KBM-7 (cell line): Measurements from ENCODE around the gene KCNT1.

Experiments used
- DNase-seq: peaks from one replicate; pipeline ENCODE4 v3.0.0-alpha.2; 2015
- in situ Hi-C: fragments of 300-500 bp; cut with MboI; formaldehyde crosslinking; loops from 2 replicates; pipeline ENCODE4 v1.14.3; 2020; ENCODE audit warnings: low sequenced_read_pairs, low pct_unique_long_range_greater_than_20kb, mixed read lengths

Gene KCNT1

GRCh38 chr9:135804581-135805421 lies 102.8 kb downstream of the KCNT1 start:
- no peak for DNase-seq
- in situ Hi-C loops: no loop called here

DNA sequence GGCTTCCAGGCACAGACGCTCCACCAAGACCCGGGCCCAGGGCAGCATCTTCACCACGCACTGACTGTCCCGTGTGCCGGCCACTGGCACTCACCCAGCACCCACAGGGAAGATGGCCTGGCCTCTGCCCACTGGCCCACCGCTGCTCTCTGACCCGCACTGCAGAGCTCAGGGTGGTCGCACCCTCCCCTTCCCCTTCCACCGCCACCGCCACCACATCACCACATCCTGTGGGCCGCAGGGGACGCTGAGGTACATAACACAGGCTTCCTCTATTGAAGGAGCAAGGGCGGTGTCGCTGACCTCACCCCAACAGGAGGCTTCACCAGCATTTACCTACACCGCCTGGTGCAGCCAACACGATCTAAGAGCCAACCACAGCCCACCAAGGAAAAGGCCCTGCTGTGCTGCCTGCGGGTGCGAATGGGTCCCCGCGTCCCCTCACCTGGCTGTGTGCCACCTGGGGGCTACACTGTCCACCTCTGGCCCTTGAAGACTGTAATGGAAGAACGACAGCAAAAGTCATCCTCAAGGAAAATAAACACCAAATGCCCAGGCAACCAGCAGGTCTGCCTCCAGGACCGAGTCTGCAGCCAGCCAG lies 103.5 kb downstream of the KCNT1 start:
- DNase-seq: no peak
- in situ Hi-C loops: no loop called here

GRCh38 chr9:135809166-135809565 lies 107.2 kb downstream of the KCNT1 start:
- in situ Hi-C loops: no loop called here
- no peak for DNase-seq

DNA sequence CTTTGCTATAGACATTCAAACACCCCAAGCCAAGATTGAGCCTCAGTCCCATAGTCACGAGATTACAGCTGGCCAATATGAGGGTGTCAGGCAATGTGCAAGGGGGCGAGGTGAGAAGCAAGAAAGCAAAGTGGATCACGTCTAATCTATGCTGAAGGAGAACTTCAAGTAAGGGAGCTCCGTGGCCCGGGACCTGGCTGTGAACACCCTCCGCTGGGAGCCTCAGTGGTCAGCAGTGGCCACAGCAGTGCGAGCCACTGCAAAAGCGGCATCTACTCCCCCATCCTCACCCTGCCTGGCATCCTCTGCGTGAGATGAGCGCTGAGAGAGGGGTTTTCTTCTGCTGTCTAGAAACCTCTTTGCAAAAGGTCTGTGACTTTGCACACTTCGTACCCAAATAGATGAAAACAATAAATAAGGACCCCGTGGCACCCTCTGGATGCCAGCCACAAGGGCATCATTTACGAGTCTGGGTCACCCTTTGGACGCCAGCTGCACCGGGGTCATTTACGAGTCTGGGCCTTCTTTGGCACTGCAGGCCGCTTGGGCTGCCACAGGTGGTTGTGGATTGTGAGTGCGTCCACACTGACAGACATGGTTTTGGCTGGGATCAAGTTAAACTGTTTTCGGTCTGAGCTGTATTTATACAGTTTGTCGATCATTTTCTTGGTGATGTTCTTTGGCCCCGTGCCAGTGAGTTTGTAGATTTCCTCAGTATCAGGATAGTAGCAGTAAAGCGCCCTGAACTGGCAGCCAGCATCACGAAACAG lies 109.0 kb downstream of the KCNT1 start:
- DNase-seq: no peak
- in situ Hi-C loops: no loop called here

DNA sequence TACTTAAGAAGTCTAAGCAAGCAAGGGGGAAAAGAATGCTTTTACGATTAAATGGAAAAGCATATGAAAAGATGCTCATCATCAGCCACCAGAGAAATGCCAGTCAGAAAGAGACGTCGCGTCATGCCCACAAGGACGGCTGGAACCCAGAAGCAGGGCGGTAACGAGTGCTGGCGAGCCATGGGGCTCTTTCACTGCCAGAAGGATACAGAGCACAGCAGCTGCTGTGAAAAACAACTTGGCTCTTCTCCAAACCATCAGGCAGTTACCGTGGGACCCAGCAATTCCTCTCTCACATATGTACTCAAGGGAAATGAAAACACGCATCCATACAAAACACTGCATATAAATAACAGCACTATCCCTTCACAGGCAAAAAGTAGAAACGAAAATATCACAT lies 109.8 kb downstream of the KCNT1 start:
- in situ Hi-C loops: no loop called here
- DNase-seq: no peak

- in situ Hi-C loops: no loop called here
- DNase-seq: no peak
These were observed 111.0 kb downstream of the KCNT1 start for GRCh38 chr9:135812961-135813360.

- no peak for DNase-seq
- in situ Hi-C loops: no loop called here
These were observed 111.8 kb downstream of the KCNT1 start for GRCh38 chr9:135813671-135814290.

DNA sequence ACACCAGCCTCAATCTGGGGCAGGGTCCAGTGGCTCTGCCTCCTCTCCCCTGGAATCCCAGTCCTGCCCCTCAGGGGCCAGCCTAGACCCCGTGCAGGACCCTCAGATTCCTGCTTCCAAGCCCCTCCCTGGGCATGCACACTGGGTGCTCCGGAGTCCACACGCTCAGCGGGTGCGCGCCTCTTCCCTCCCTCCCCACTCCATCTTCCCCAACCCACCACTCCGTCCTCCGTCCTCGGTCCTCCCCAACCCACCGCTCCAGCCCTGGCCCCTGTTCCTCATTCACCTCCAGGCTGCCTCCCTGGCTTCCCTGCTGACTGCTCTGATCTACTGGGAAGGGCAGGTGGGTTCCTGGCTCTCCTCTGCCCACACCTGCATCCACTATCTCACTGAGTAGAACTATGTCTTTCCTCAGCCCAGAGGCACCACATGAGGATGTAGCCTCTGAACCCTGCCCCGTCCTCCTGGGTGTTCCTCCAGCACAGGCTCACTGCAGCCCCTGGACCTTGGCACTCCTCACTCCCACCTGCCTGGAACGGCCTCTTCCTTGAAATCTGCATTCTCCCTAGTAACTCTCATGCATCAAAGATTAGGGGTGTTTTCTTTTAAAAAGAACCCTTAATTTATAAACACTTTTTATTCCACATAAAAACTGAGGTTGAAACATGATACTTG lies 112.6 kb downstream of the KCNT1 start:
- in situ Hi-C loops: no loop called here

GRCh38 chr9:135815413-135815812 lies 113.4 kb downstream of the KCNT1 start:
- in situ Hi-C loops: no loop called here
- DNase-seq: no peak

More for the DNA sequence above, 112.6 kb downstream of the KCNT1 start:
- DNase-seq: no peak

GRCh38 chr9:135815830-135816650 lies 114.1 kb downstream of the KCNT1 start:
- DNase-seq: peak; percentile 29
- in situ Hi-C loops: no loop called here

DNA sequence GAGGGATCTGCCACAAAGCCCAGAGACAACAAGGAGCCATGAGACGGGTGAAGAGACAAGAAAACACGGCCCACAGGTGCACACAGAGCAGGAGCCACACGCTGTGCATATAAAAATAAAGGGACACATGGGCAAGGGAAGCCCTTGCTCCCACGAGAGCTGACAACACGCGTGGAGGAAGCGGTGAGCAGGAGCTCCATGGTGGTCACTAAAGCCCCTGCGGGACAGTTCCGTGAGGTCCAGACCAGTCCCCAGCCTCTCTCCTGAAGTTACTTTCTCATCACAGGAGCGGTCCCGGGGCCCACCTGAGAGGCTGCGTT lies 114.6 kb downstream of the KCNT1 start:
- in situ Hi-C loops: no loop called here
- no peak for DNase-seq

GRCh38 chr9:135817951-135818717 lies 116.1 kb downstream of the KCNT1 start:
- in situ Hi-C loops: no loop called here
- DNase-seq: no peak

GRCh38 chr9:135818718-135819475 lies 116.9 kb downstream of the KCNT1 start:
- in situ Hi-C loops: no loop called here
- DNase-seq: no peak

DNA sequence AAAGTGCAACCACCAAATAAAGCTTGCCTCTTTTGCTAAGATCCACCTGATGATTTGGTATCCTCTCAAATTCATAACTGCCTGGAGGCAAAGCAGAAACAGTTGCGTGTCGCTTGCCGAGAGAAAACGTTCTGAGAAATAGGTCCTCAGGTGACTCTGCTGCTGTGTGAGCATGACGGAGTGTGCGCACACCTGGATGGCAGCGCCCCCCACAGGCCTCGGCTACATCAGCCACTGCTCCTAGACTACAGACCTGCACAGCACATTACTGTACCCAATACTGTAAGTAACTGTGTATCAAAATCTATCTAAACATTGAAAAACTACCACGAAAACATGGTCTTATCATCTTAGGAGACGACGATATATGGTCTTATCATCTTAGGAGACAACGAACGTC lies 117.9 kb downstream of the KCNT1 start:
- in situ Hi-C loops: no loop called here

DNA sequence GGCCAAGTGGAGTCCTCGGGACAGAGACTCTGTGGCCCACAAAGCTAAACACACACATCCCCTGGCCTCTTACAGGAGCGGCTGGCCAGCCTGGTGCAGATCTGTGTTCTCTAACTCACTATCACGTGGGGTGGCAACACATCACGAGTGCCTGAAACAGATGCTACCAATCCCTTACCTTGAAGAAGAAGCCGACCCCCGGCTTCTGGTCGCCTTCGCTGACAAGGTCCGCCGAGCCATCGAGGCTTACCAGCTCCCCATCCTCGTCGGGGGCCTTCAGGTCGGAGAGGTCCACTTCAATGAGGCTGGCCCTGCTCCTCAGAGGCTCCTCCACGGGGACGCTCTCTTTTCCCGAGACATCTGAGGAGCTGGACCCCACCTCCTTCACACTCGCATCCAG lies 118.7 kb downstream of the KCNT1 start:
- no peak for DNase-seq
- in situ Hi-C loops: no loop called here

More for the DNA sequence above, 117.9 kb downstream of the KCNT1 start:
- no peak for DNase-seq

DNA sequence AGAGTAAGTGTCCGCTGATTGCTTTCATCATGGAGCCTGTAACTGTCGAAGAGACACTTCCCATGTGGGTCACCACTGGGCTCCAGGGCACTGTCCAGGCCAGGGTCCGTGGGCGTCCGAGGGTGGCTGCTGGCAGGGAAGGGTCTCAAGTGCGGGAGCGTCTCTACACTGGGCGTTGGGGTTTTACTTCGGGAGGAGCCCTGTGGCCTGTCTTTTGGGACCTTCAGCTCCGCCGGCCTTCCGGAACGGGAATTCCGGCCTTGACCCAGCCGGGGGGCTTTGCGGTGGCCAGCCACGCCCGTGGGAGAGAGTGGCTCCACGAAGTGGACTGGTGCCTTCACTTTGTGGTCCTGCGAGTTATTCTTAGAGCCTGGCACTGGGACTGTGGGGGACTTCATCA lies 119.1 kb downstream of the KCNT1 start:
- no peak for DNase-seq
- in situ Hi-C loops: no loop called here

DNA sequence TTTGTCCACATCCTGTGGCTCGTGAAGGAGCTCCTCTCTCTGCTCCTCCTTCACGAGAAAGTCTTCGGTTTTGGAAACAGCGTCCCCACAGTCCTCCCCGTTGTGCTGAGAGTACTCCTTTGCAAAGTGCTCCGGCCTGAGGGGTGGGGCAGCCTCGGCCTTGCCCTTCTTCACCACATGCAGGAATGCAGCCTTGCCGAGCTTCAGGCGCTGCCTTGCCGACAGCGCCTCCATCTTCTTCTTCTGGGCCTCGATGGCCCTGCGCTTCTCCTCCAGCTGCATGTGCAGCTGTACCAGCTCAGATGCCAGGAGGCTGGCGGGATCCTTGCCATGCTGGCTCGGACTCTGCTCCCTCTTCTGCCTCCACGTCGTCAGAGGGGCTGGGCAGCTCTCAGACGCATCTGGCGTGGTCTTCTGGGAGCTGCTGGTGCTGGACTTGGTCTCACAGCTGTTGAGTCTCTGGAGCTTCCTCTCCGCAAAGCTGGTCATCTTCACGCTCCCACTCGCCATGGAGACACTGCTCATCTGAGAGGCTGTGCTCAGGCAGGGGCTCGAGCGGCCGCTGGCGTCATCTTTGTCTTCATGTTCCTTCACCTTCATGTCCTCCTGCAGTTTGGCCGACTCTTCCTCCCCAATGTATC lies 119.9 kb downstream of the KCNT1 start:
- DNase-seq: no peak
- in situ Hi-C loops: no loop called here
